NCI-H187 treated with DMSO at 0.1 percent for 48 hours (cell line): Measurements from ENCODE around the gene ITCH.
"Not testable (repeated sequence)": the region's sequence is repeated elsewhere in the genome, so short reads cannot be mapped to it uniquely, and the experiment has no call there.

Source experiments
- DNase-seq: peaks from one replicate; lab custom pipeline; 2025; lab: John Stamatoyannopoulos, UW

Gene ITCH

DNA sequence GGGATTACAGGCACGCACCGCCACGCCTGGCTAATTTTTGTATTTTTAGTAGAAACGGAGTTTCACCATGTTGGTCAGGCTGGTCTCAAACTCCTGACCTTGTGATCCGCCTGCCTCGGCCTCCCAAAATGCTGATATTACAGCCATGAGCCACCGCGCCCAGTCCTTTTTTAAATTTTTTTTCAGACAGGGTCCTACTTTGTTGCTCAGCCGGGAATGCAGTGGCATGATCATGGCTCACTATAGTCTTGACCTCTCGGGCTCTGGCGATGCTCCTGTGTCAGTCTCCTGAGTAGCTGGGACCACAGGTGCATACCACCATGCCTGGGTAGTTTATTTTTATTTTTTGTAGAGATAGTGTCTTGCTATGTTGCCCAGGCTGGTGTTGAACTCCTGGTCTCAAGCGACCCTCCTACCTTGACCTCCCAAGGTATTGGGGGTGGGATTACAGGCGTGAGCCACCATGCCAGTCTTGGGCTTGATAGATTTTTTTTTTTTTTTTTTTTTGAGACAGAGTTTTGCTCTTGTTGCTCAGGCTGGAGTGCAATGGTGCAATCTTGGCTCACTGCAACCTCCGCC lies 19.9 kb downstream of the ITCH start:
- DNase-seq: not testable (repeated sequence)

DNA sequence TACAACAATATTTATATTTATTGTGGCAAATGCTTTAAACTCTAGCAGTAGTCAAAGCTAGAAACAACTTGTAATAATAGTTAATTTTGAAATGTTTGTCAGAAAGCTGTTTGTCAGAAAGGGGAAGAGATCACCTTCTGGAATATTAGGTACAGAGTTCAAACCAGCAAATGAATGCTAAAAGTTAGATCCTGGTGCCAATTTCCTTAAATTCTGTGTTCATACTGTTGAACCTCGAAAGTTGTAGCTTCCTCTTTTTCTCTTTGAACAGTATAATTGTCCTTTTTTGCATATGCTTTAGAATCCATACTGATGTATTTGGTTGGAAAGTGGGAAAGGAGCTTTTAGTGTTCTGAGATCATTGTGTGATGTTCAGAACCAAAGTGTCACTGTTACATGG lies 22.4 kb downstream of the ITCH start:
- DNase-seq: no peak

DNA sequence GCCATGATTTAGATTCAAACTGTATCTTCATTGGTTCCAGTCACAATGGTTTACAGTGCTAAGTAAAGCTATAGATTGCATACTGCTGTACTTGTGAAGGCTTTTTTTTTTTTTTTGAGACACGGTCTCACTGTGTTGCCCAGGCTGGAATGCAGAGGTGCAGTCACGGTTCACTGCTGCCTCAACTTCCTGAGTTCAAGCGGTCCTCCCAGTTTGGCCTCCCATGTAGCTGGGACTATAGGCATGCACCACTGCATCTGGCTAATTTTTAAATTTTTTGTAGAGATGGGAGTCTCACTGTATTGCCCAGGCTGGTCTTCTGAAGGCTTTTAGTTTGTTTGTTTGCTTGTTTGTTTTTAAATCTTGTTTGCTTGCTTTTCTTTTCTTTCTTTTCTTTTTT lies 24.9 kb downstream of the ITCH start:
- DNase-seq: no peak

DNA sequence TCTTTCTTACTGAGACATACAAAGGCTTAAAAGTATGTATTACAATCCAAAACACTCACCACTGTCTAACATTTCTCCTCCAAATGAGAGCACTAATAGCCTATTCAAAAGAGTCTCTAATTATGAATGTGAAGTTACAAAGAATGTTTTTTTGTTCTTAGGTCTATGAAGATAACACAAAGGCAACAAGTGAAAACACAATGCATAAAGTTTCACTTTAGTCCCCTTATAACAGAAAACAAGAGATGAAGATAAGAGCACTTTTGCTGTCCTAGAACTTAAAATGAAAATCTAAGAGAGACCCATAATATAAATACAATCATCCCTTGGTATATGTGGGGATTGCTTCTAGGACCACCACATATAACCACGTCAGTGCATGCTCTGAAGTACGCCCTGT lies 25.6 kb downstream of the ITCH start:
- no peak for DNase-seq

DNA sequence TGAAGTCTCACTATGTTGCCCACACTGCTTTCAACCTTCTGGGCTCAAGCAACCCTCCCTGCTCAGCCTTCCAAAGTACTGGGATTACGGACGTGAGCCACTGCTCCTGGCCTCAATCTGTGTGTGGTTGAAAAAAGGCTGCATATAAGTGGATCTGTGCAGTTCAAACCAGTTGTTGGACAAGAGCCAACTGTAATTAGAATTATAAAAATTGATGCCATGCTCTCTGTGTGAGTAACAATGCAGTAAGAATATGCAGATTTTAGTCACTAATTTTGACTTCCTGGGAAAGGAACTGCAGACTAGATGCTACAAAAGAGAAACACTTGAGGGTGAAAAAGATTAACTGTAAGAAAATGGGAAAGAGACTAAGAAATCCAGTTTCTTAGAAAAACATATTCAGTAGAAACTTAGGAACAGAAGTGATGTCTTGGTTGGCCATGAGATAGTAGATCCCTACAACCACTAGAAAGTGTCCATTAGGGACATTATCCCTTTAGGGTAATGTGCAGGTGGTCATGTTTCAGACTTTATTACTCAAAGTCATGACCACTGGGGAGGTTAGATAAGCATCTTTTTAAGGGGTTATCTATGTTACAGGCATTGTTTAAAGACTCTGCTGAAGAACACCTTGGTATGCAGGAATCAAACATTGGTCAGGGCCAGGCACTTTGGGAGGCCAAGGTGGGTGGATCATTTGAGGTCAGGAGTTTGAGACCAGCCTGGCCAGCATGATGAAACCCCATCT lies 26.3 kb downstream of the ITCH start:
- DNase-seq: no peak

DNA sequence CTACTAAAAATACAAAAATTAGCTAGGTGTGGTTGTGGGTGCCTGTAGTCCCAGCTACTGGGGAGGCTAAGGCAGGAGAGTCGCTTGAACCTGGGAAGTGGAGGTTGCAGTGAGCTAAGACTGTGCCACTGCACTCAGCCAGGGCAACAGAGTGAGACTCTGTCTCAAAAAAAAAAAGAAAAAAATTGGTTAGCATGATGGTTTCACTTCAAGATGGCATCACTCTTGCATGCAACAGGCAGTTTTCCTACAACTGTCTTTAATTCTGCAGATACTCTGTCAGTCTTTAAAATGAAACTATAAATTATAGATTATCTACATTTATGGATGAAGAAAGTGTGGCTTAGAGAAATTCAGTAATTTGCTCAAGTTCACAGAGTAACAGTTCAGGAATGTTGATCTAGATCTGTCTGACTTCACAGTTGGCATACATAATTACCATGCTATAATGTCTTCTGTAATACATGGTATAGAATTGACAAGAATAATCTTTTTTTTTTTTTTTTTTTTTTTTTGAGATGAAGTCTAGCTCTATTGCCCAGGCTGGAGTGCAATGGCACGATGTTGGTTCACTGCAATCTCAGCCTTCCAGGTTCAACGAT lies 27.0 kb downstream of the ITCH start:
- no peak for DNase-seq

DNA sequence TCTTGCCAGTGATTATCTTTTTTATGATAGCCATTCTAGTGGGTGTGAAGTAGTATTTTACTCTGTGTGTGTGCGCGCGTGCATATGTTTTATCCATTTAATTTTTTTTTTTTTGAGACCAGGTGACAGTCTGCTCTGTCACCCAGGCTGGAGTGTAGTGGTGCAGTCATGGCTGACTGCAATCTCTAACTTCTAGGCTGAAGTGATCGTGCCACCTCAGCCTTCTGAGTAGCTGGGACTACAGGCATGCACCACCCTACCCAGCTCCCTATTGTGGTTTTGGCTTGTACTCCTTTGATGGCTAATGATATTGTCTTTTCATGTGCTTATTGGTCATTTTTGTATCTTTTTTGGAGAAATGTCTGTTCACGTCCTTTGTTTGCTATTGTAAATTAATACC lies 33.3 kb downstream of the ITCH start:
- no peak for DNase-seq

DNA sequence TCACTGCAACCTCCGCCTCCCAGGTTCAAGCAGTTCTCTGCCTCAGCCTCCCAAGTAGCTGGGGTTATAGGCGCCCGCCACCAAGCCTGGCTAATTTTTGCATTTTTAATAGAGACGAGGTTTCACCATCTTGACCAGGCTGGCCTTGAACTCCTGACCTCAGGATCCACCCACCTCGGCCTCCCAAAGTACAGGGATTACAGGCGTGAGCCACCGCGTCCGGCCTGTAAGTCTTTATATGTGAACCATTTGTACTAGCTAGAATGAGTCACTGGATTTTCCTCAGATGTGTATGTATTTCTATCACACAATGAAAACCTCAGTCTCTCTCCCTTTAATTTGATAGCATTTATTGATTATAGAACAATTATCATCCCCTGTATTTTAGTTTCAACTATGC lies 34.0 kb downstream of the ITCH start:
- DNase-seq: no peak

DNA sequence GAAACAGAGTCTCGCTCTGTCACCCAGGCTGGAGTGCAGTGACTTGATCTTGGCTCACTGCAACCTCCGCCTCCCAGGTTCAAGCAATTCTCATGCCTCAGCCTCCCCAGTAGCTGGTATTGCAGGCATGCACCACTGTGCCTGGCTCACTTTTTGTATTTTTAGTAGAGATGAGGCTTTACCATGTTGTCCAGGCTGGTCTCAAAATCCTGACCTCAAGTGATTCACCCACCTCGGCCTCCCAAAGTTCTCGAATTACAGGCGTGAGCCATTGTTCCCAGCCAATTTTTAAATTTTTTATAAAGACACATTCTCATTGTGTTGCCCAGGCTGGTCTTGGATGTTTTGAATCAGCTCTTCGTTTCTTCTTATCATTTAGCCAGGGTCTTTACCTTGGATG lies 37.7 kb downstream of the ITCH start:
- DNase-seq: not testable (repeated sequence)

DNA sequence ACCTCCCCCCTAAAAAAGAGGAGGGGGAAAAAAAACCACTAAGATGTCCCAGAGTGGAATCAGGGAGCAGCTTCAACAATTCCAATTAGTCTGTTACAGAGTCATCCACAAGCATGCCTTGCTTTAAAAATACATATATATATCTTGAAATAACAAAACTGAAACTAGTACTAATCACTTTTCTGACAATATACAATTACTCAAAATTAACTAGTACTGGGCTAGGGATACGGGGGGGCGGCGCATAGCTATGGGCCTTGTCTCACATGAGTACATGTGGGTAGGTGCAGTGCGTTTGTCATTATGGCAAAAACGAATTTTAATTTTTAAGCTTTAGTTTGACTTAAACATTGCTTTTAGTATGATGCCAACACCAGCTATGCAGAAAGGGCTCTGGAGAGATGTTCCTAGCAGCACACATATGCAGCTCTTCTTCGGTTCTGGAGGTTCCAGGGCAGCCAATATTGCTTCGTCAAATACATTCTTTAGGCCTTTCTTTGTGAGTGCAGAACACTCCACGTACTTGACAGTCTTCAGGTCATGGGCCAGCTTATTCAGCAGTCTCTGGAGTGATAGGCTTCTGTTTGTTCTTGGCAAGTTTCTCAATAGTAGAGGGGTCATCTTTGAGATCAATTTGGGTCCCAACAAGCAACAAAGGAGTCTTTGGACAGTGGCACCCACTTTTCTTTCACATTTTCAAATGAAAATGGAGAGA lies 38.8 kb downstream of the ITCH start:
- no peak for DNase-seq

DNA sequence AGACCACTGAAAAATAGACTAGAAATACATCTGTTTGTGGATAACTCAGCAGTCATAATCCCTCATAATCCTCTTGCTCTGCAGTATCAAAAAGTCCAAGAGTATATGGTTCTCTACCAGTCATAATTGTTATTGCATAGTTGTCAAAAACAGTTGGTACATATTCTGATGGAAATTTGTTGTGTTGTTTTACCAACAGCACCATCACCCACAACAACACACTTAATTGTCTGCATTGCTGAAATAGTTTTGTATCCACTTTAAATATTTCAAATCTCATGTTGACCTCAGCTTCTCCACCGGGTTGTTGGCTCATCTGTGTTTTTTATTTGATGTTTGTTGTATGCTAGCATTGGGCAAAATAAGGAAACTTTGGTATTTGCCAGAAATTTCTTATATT lies 39.4 kb downstream of the ITCH start:
- no peak for DNase-seq

DNA sequence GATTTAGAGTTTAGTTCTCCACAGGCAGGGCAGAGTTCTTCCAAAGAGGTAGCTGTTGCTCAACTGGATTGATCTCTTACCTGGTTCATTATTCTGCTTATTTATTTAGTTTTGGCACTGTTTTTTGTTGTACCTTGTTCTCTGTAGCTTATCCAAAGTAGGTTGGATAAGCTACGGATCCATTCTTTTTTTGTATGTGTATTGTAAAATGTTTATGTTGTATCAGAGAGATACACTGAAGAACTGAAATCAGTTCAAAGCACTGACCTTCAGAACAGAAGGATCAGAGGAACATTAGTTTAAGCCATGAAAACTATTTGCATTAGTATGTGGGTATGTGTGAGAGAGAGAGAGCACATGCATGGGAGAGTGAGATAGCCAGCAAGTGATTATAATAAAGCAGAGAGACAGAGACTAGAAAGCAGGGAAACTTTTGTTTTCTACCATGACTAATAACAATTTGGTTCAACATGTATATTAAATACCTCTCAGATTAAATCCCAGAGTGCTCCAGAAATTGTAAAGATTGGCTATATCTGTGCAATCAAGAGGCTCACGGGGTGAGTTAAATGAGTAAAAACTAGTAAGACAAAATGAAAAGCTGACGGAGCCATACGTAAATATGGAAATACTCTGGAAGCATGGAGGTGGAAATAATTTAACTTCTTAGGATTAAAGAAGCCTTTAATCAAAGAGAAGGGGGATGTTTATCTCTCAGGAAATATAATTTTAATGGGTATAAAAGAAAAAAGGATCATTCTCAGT lies 40.2 kb downstream of the ITCH start:
- no peak for DNase-seq

DNA sequence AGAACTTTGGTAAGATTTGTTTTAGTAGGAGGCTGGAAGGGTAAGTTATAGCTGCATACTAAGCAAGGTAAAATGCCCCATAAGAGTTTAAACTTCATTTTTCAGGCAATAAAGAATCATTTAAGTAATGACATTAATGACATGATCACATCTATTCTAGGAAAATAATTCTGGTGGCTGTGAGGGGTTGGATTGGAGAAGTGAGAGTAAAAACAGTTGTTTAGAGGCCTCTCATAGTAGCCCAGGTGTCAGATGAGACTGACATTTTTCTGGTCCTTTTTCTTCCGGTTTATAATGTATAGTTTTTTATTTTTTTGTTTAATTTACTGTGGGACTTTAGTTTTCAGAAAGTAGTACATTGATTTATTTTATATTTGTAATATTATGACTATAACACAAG lies 40.8 kb downstream of the ITCH start:
- no peak for DNase-seq

DNA sequence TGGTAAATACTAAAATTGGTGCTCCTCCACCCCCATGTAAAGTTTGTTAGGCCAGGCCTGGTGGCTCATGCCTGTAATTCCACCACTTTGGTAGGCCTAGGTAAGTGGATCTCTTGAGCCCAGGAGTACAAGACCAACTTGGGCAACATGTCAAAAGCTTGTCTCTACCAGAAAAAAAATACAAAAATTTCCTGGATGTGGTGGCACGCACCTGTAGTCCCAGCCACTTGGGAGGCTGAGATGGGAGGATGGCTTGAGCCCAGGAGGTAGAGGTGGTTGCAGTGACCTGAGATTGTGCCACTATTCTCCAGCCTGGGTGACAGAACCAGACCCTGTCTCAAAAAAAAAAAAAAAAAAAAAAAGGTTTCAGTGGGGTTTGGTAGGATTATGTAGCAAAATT lies 41.7 kb downstream of the ITCH start:
- DNase-seq: no peak

DNA sequence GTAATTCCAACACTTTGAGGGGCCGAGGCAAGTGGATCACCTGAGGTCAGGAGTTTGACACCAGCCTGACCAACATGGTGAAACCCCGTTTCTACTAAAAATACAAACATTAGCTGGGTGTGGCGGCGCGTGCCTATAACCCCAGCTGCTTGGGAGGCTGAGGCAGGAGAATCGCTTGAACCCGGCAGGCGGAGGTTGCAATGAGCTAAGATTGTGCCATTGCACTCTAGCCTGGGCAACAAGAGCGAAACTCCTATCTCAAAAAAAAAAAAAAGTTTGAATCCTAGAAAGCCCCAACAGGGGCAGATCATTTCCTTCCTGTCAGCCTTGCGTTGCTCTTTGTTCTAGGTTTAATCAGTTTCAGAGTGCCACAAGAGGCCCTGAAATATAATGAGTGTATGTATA lies 42.2 kb downstream of the ITCH start:
- not testable (repeated sequence) for DNase-seq

DNA sequence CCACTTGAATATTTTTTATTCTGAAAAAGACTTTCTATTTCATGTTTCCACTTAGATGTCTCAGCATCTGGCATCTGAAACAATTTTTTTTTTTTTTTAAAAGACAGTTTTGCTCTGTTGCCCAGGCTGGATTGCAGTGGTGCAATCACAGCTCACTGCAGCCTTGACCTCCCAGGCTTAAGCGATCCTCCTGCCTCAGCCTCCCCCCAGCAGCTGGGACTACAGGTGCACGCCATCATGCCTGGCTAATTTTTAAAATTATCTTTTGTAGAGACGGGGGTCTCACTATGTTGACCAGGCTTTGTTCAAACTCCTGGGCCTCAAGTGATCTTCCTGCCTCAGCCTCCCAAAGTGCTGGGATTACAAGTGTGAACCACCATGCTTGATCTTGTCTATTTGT lies 42.9 kb downstream of the ITCH start:
- DNase-seq: not testable (repeated sequence)

DNA sequence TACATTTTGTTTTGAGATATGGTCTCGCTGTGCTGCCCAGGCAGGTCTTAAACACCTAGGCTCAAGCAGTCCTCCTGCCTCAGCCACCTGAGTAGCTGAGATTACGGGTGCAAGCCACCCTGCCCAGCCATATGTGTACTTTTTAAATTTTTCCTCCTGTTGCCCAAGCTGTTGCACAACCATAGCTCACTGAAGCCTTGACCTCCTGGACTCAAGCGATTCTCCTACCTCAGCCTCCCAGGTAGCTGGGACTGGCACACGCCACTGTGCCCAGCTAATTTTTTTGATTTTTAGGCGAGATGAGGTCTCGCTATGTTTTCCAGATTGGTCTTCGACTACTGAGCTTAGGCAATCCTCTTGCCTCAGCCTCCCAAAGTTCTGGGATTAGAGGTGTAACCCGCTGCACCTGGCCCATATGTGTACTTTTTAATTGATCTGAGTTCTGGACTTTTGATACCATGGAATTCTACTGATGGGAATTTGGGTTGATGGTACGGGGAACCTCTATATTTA lies 44.9 kb downstream of the ITCH start:
- DNase-seq: no peak

DNA sequence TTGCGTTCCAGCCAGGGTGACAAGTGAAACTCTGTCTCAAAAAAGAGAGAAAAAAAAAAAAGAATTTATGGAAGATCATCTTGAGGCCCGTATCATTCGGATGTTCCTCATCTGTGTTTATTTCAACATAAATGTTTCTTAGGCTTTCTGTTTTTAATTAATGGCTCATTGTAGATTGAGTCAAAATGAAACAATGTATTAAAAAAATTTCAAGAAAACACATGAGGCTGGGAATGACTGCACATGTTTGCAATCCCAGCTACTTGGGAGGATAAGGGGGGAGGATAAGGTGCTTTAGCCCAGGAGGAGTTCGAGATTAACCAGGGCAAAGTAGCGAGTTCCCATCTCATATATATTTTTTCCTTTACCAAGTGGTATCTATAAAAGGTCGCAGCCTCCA lies 47.3 kb downstream of the ITCH start:
- no peak for DNase-seq

DNA sequence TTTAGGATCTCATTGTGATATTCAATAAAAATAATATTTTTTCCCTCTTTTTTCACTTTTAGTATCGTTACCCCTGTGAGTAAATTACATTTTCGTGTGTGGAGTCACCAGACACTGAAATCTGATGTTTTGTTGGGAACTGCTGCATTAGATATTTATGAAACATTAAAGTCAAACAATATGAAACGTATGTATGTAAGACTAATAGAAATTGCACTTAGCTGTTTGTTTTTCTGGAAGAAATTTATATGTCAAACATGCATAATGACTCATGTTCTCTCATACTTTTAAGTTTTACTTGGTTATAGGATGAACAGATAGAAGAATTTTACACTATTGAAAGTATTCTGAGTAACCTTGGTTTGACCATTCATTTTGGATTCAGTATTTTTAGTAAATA lies 49.4 kb downstream of the ITCH start:
- no peak for DNase-seq

DNA sequence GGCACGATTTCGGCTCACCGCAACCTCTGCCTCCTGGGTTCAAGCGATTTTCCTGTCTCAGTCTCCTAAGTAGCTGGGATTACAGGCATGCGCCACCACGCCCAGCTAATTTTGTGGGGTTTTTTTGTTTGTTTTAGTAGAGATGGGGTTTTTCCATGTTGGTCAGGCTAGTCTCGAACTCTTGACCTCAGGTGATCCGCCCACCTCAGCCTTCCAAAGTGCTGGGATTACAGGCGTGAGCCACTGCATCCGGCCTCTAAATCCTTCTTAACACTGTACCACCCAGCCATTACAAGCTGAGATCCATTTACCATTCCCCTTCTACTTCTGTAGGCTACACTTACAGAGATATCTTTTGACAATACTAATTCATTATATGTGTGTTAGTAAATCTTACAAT lies 51.5 kb downstream of the ITCH start:
- DNase-seq: not testable (repeated sequence)

DNA sequence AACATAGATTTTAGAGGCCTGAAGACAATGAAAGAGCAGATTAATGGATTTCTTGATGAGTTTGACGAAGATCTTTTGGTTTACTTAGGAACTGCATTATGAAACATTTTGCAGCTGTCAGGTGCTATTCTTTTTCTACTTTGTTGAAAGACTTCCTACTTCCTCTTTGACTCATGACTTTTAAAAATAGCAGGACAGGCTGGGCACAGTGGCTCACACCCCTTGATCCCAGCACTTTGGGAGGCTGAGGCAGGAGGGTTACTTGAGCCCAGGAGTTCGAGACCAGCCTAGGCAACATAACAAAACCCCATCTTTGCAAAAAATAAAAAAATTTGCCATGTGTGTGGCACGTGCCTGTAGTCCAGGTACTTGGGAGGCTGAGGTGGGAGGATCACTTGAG lies 52.0 kb downstream of the ITCH start:
- DNase-seq: no peak

DNA sequence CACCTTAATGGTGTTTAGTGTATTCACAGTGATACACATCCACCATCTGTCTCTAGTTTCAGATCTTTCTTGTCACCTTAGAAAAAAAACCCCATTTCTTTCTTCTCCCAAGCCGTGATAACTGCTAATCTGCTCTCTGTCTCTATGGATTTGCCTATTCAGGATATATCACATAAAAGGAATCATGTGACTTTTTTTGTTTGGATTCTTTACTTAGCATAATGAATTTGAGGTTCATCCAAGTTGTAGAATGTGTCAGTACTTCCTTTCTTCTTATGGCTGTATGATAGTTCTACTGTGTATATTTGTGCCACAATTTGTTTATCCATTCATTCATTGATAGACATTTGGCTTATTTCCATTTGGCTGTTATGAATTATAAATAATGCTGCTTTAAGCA lies 57.1 kb downstream of the ITCH start:
- no peak for DNase-seq
